ENCODE measurements around the gene CTAG2. TPM values are rescaled to one million over a fixed set of nuclear protein-coding genes. Genes with fewer than 3 reads are reported as not detected.

CTAG2 gene
- total RNA-seq, 2 experiments from 2014 or later, result not detected

DNA sequence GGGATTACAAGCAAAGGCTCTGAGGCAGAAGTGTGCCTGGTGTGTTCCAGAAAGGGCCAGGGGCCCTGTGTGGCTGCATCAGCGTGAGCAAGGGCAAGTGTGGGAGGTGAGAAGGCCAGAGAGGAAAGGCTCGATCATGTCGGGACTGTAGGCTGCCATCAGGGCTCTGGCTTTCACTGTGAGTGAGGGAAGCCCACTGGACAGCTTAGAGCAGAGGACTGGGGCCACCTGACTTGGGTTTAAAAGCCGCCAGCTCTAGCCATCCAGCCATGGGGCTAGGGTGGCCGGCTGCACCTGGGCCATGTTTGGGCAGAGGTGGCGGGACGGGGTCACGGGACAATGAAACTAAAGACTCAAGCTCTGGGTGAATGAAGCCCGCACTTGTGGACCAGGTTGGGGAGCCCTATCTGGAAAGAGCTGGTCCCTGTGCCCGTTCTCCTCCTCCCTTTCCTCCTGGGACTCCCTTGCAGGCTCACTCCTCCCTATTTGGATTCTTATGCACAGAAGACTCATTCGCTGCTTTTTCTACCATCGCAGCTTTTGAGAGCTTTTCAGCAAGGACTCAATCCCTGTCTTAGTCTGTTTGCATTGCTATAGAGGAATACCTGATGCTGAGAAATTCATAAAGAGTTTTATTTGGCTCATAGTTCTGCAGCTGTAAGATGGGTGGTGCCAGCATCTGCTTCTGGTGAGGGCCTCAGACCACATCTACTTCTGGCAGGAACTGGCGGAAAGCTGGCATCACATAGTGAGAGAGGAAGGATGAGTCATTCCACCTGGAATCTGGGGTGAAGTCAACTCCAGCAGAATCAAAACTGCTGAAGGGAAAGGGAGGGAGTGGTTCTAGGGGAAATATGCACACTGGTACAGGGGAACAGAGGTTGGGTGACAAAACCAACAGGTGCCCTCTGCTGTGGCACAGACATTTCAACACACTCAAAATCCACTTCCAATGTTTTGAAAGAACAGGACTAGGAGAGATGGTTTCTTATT is 49.6 kb downstream of the CTAG2 start:
- H3K9me3 Mint-ChIP-seq, result no peaks in the 10 kb centered on the region

GRCh38 chrX:154602766-154603437 is 50.5 kb downstream of the CTAG2 start:
- no peak for DNase-seq
- no peaks in the 10 kb centered on the region for H3K36me3 Mint-ChIP-seq (ENCODE audit: low read depth)
- no peak overlapping the region for H3K27ac Mint-ChIP-seq
- no peaks in the 10 kb centered on the region for H3K27me3 Mint-ChIP-seq
- CTCF ChIA-PET, result no interaction called here
- no peak overlapping the region for H3K4me3 Mint-ChIP-seq
- no peak for TF ChIP-seq CTCF (IDR thresholded peaks at IDR 0.05)
- peaks cover 5% of the 10 kb centered on the region for H3K4me1 Mint-ChIP-seq (ENCODE audit: low read depth)
- POLR2A ChIA-PET, result no interaction called here
- no peaks in the 10 kb centered on the region for H3K9me3 Mint-ChIP-seq
- Histone ChIP-seq H3K27ac (ENCODE audit: low read depth in 1 of 2, low read length in 2 of 2) (no peak overlapping the region), H3K4me3 (ENCODE audit: low read length) (no peak overlapping the region), H3K27me3 (ENCODE audit: control insufficient read depth in 1 of 2, insufficient read depth in 2 of 2, low read length in 2 of 2) (no peaks in the 10 kb centered on the region), H3K9me3 (ENCODE audit: control insufficient read depth in 1 of 2, insufficient read depth in 1 of 2, low read length in 2 of 2) (no peaks in the 10 kb centered on the region), H3K4me1 (ENCODE audit: insufficient read depth, low read length) (no peaks in the 10 kb centered on the region), H3K36me3 (ENCODE audit: insufficient read depth, low read length) (no peaks in the 10 kb centered on the region)
- ATAC-seq (ENCODE audit: poor library complexity), result no peak
- intact Hi-C loops (cut with DNase I, micrococcal nuclease), result no loop called here

More for the DNA sequence above, 49.6 kb downstream of the CTAG2 start:
- no peaks in the 10 kb centered on the region for H3K36me3 Mint-ChIP-seq (ENCODE audit: low read depth)
- Histone ChIP-seq H3K36me3 (ENCODE audit: insufficient read depth, low read length) (no peaks in the 10 kb centered on the region), H3K4me1 (ENCODE audit: insufficient read depth, low read length) (no peaks in the 10 kb centered on the region), H3K27ac (ENCODE audit: low read depth in 1 of 2, low read length in 2 of 2) (no peak overlapping the region), H3K4me3 (ENCODE audit: low read length) (no peak overlapping the region), H3K9me3 (ENCODE audit: control insufficient read depth in 1 of 2, insufficient read depth in 1 of 2, low read length in 2 of 2) (no peaks in the 10 kb centered on the region), H3K27me3 (ENCODE audit: control insufficient read depth in 1 of 2, insufficient read depth in 2 of 2, low read length in 2 of 2) (no peaks in the 10 kb centered on the region)
- no peaks in the 10 kb centered on the region for H3K27me3 Mint-ChIP-seq
- H3K27ac Mint-ChIP-seq, result no peak overlapping the region
- intact Hi-C loops (cut with DNase I, micrococcal nuclease), result no loop called here
- no peak for TF ChIP-seq CTCF (IDR thresholded peaks at IDR 0.05)
- POLR2A ChIA-PET, result no interaction called here
- H3K4me1 Mint-ChIP-seq (ENCODE audit: low read depth), result peaks cover 5% of the 10 kb centered on the region
- no peak overlapping the region for H3K4me3 Mint-ChIP-seq
- DNase-seq, result peak in 1 of 14 experiments; percentile 3
- ATAC-seq (ENCODE audit: poor library complexity), result no peak
- CTCF ChIA-PET, result no interaction called here

DNA sequence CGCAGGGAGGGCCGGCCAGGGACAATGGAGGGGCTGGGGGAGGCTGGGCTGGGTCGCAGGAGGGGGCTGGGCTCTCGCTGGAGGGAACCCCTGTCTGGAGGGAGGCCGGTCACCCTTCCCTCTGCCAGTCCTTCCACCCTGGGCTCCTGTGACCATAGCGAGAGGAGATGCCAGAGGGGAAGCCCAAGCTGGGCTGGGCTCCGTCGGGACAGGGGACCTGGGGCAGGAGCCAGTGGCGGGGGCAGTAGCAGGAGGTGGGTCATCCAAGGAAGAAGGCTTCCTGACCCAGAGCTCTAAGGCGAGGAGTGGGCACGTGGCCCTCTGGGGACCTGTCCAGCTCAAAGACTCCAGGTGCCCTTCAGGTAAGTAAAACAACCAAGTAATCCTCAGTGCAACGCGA is 51.2 kb downstream of the CTAG2 start:
- H3K27me3 Mint-ChIP-seq, result no peaks in the 10 kb centered on the region
- ChIA-PET POLR2A (no interaction called here), CTCF (no interaction called here)
- Histone ChIP-seq H3K27me3 (ENCODE audit: control insufficient read depth in 1 of 2, insufficient read depth in 2 of 2, low read length in 2 of 2) (no peaks in the 10 kb centered on the region), H3K4me1 (ENCODE audit: insufficient read depth, low read length) (no peaks in the 10 kb centered on the region), H3K27ac (ENCODE audit: low read depth in 1 of 2, low read length in 2 of 2) (no peak overlapping the region), H3K36me3 (ENCODE audit: insufficient read depth, low read length) (no peaks in the 10 kb centered on the region), H3K4me3 (ENCODE audit: low read length) (no peak overlapping the region), H3K9me3 (ENCODE audit: control insufficient read depth in 1 of 2, insufficient read depth in 1 of 2, low read length in 2 of 2) (no peaks in the 10 kb centered on the region)
- no peaks in the 10 kb centered on the region for H3K36me3 Mint-ChIP-seq (ENCODE audit: low read depth)
- TF ChIP-seq CTCF (IDR thresholded peaks at IDR 0.05), result no peak
- peaks cover 5% of the 10 kb centered on the region for H3K4me1 Mint-ChIP-seq (ENCODE audit: low read depth)
- H3K27ac Mint-ChIP-seq, result no peak overlapping the region
- no peak overlapping the region for H3K4me3 Mint-ChIP-seq
- ATAC-seq (ENCODE audit: poor library complexity), result no peak
- no peaks in the 10 kb centered on the region for H3K9me3 Mint-ChIP-seq
- intact Hi-C loops (cut with DNase I, micrococcal nuclease), result no loop called here
- DNase-seq, result no peak

Other genes with a start within 250 kb of the CTAG2 start
- gene DNASE1L1, start 244.3 kb downstream of the CTAG2 start, total RNA-seq, result 10 to 100 TPM; 16.0 to 18.4 TPM
- gene TAFAZZIN, start 242.0 kb downstream of the CTAG2 start, total RNA-seq, result 10 to 100 TPM; 72.8 to 78.5 TPM
- gene ATP6AP1, start 224.9 kb downstream of the CTAG2 start, total RNA-seq, result 10 to 100 TPM; 31.4 to 40.8 TPM
- gene GDI1, start 216.4 kb downstream of the CTAG2 start, total RNA-seq, result 100 to 1,000 TPM; 144 to 145 TPM
- 10 to 100 TPM; 42.3 to 49.4 TPM for gene FAM50A, start 209.4 kb downstream of the CTAG2 start, total RNA-seq
- 10 to 100 TPM; 35.1 to 38.1 TPM for gene PLXNA3, start 195.3 kb downstream of the CTAG2 start, total RNA-seq
- gene LAGE3, start 174.3 kb downstream of the CTAG2 start, total RNA-seq, result 1 to 10 TPM; 5.7 to 6.6 TPM
- 1 to 10 TPM; 6.6 to 8.9 TPM for gene UBL4A, start 167.0 kb downstream of the CTAG2 start, total RNA-seq
- gene SLC10A3, start 162.9 kb downstream of the CTAG2 start, total RNA-seq, result 10 to 100 TPM; 15.7 to 16.4 TPM
- gene FAM3A, start 137.3 kb downstream of the CTAG2 start, total RNA-seq, result 10 to 100 TPM; 36.1 to 38.2 TPM
- 10 to 100 TPM; 17.4 to 20.3 TPM for gene G6PD, start 106.7 kb downstream of the CTAG2 start, total RNA-seq
- 10 to 100 TPM; 26.2 to 27.2 TPM for gene IKBKG, start 106.0 kb downstream of the CTAG2 start, total RNA-seq
- not detected for gene CTAG1A, start 68.4 kb downstream of the CTAG2 start, total RNA-seq
- gene CTAG1B, start 34.3 kb downstream of the CTAG2 start, total RNA-seq, result not detected
- gene GAB3, start 97.5 kb upstream of the CTAG2 start, total RNA-seq, result 1 to 10 TPM; 3.4 to 3.5 TPM
- gene DKC1, start 109.3 kb upstream of the CTAG2 start, total RNA-seq, result 10 to 100 TPM; 51.7 to 58.6 TPM
- gene MPP1, start 151.9 kb upstream of the CTAG2 start, total RNA-seq, result 10 to 100 TPM; 10.7 to 13.1 TPM
- gene SMIM9, start 181.1 kb upstream of the CTAG2 start, total RNA-seq, result not detected
- gene F8A1, start 232.8 kb upstream of the CTAG2 start, total RNA-seq, result 1 to 10 TPM; 6.4 to 6.5 TPM